Stimulated activated CD4-positive, alpha-beta T cell treated with anti-CD3 and anti-CD28 coated beads, Interleukin-2, amount 100 ng/mL, for 4 hours (primary cell): Measurements from ENCODE around the gene KREMEN1.
A peak's percentile ranks its signal among the peaks of the same experiment; 100 is the strongest.

Experiments used
- DNase-seq: peaks from one replicate; pipeline ENCODE4 v3.0.0-alpha.2; 2020; ENCODE audit warnings: low read depth

KREMEN1 gene

GRCh38 chr22:29048822-29049654, 23.8 kb upstream of the KREMEN1 start:
- no peak for DNase-seq

DNA sequence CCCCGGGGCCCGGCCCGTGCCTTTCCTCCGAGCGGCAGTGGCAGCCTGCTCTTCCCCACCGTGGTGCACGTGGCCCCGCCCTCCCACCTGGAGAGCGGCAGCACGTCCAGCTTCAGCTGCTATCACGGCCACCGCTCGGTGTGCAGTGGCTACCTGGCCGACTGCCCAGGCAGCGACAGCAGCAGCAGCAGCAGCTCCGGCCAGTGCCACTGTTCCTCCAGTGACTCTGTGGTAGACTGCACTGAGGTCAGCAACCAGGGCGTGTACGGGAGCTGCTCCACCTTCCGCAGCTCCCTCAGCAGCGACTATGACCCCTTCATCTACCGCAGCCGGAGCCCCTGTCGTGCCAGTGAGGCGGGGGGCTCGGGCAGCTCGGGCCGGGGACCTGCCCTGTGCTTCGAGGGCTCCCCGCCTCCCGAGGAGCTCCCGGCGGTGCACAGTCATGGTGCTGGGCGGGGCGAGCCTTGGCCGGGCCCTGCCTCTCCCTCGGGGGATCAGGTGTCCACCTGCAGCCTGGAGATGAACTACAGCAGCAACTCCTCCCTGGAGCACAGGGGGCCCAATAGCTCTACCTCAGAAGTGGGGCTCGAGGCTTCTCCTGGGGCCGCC, 23.1 kb upstream of the KREMEN1 start:
- DNase-seq, result no peak

GRCh38 chr22:29050457-29050856, 22.4 kb upstream of the KREMEN1 start:
- no peak for DNase-seq

GRCh38 chr22:29053048-29053702, 19.7 kb upstream of the KREMEN1 start:
- no peak for DNase-seq

DNA sequence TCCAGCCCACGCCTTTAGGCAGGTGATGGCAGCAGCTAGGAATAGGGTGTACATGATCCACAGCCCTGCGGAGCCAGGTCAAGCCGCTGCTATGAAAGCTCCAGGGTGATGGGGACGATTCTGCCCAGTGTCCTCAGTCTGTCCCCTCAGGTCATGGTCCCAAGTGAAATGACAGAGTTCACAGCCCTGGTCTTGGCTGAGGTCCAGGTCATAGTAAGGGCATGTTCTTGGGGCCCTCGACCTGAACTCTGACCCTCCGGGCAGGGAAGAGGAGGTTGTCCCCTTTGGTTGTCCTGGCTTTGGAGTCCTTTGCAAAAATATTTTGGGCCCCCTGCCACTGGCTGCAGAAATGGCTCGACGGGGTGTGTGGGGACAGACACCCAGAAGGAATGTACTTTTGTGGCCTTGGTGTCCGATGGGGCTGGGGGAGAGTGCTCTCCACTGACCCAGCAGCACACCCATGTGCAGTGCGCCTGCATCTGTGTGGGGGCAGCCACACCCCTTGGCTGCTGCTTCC, 18.5 kb upstream of the KREMEN1 start:
- DNase-seq, result no peak

- no peak for DNase-seq
These were observed 17.5 kb upstream of the KREMEN1 start for GRCh38 chr22:29055192-29055830.

- DNase-seq, result no peak
These were observed 16.4 kb upstream of the KREMEN1 start for GRCh38 chr22:29056472-29056871.

DNA sequence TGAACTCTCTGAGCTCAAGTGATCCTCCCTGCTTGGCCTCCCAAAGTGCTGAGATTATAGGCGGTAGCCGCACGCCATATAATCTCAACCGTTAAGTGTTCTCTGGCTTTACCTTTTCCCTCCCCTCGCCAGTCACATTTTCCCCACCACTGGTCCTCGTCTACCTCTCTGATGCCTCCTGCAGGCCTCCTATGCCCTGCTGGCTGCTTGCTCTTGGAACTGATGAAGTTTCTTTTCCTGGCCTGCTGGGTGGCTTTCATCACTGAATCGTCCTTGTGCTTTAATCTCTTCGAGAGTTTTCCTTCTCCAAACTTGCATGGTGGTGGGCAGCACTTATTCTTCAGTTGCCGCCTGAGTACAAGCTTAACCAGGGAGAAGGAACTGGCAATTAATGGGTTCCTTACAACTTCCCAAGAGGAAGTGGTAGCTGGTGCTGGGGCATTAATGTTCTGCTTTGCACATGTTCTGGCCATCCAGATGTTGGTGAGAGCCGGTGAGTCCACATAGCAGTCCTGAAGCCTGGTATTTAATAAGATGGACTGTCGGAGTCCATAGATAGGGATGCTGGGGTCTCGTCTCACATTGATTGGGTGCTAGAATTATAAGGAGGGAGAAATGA, 12.5 kb upstream of the KREMEN1 start:
- no peak for DNase-seq

DNA sequence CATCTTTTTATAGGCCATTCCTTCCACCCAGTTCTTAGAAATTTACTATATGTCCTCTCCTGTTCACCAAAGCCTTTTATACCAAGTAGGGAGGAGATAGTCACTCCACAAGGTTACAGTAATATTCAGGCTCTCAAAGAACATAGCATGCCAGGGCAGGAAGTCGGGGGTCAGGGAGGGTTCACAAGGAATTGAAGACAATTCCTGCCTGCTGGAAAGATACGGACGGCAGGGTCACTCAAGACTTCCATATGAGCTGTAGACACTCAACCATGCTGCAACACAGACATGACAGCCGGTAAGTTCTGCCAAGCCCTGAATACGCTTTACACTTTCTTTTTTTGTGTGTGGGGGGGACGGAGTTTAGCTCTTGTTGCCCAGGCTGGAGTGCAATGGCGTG, 11.9 kb upstream of the KREMEN1 start:
- no peak for DNase-seq

GRCh38 chr22:29061773-29062172, 11.1 kb upstream of the KREMEN1 start, which contains the start of gene C22orf31:
C22orf31 (minus strand) TSS chr22:29061831; CDS start chr22:29061792, 39 bp downstream.
- DNase-seq, result no peak

DNA sequence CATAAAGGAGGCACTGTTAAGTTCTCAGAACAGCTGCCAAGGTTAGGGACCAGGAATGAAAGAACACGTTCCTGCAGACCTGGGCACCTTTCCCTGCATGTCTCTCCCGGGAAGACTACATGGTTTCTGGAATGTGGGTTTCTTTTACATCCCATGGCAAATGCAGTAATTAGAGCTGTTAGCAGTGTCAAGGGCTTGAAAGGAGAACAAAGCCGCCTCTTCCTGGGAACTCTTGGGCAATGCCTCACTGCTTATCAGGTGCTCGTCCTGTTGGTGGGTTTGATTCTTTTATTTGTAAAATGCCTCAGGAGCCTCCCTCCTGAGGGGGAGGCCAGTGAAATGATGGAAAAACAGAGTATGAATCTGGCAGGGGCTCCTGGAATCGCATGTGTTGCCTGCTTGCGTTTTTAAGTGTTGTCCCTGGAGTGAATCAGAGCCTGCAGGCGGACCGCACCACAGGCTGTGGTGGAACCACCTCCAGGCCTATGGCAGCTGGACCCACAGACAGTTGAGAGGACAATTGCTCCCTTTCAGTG, 10.5 kb upstream of the KREMEN1 start:
- DNase-seq, result no peak

DNA sequence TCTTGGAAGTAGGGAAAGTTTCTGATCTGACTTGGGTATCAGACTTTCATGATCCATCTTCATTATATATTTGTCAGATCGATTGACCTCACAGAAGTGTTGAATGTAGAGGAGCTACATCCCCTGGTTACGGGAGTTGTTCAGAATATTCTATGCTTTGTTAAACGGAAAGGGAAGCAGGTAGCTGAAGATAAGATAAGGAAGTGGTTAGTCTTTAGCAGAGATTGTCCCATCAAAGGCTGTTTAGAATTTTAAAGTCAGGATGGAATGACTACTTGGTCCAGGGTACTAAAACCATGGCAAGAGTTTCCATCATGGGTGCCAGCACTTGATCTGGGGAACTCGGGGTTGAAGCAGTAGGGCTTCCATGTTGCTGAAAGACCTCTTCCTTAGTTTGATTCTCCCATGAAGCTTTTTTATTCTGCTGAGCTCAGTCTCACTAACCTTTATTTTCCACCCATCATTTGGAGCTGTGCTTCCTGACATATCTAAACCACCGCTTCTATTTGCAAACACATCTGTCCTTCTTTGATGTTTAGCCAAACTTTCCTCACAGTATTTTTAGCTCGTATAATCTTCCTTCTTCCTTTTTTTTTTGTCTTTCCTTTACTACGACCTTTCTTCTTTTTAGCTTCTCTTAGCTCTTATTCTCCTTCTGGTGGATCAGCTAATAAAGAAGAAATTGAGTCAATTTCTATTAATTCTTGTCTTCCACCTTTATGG, 7.2 kb upstream of the KREMEN1 start:
- DNase-seq, result no peak

DNA sequence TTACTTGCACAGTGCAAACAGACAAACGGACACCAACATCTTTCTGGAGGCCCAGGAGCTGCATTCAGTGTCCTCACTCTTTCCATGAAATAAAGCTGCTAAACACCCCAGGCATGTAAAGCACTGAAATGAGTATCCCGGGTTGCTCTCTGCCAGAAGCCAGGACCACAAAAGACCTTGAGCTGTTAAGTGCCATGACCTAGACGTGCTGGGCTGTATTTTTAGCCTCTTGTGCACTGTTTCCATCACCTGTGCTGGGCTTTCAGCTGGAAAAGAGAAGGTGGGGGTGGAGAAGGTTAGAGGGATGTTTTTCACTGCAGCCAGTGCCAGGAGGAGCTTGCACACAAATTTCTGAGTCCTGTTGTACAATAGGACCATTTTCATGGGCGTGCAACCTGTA, 3.4 kb upstream of the KREMEN1 start:
- DNase-seq, result no peak

- no peak for DNase-seq
These were observed 2.3 kb upstream of the KREMEN1 start for GRCh38 chr22:29070490-29070889.

GRCh38 chr22:29071261-29072045, 1.4 kb upstream of the KREMEN1 start:
- DNase-seq, result peak; percentile 3

DNA sequence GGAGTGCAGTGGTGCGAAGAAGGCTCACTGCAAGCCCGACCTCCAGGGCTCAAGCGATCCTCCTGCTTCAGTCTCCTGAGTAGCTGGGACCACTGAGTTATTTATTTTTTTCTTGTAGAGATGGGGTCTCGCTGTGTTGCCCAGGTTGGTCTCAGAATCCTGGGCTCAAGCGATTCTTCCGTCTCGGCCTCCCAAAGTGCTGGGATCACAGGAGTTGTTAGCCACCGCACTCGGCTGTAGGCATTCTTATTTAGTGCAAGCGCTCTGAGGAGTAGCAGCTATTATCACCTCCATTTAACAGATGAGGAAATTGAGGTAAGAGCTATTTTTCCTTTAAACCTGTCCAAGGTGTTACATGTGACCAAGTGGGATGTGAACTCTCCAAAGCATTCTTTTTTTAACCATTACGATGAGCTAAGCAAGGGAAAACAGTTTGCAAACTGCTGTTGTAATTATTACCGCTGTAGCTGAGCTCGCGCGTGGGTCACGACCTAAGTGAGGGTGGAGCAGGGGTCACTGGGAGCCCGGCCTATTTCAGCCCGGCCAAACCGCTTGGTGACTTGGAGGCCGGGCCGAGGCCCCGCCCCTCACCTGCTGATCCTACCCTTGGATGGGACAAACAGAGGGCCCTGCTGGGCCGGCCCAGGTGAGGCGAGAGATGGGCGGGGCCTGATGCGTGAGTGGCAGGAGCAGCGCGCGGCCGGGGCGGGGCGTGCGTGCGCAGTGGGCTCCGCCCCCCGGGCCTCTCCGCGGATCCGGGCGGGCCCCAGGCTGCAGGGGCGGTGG, 449 bp upstream of the KREMEN1 start:
- DNase-seq, result peak; percentile 75

GRCh38 chr22:29073618-29074275, 912 bp downstream of the KREMEN1 start:
- DNase-seq, result peak; percentile 12

GRCh38 chr22:29074276-29074772, 1.5 kb downstream of the KREMEN1 start:
- DNase-seq, result no peak
